Upper lobe of left lung (tissue), 4 donors: ENCODE measurements around the gene GAPDHS.

ENCODE experiments used
- CTCF ChIP-seq, 6 experiments: fragments of 450-650 bp in 4 of 6; fragments of 200-600 bp in 2 of 6; sonication (generic) in 2 of 6; IDR thresholded peaks; one replicate each; pipeline ENCODE4 v1.5.1; 2016 to 2019; ENCODE audit warnings: antibody characterized with exemption in 6 of 6
- EP300 ChIP-seq, 4 donors: sonication (generic); formaldehyde crosslinking; IDR thresholded peaks; one replicate each; pipeline ENCODE4 v1.5.1; 2017; ENCODE audit warnings: antibody characterized with exemption in 4 of 4, control low read depth in 2 of 4
- POLR2A ChIP-seq, 4 donors: fragments of 450-650 bp; IDR thresholded peaks; one replicate each; pipeline ENCODE4 v1.5.1; 2016 to 2017; ENCODE audit warnings: antibody characterized with exemption in 4 of 4, mild to moderate bottlenecking in 2 of 4
- POLR2AphosphoS5 ChIP-seq, 2 donors: sonication (generic); formaldehyde crosslinking; IDR thresholded peaks; one replicate each; pipeline ENCODE4 v1.5.1; 2017; ENCODE audit warnings: antibody characterized with exemption in 2 of 2

GRCh38 chr19:35577918-35578317 is 44.7 kb downstream of the GAPDHS start:
- no peak for TF ChIP-seq CTCF (IDR thresholded peaks at IDR 0.05)
- no peak for TF ChIP-seq POLR2A (IDR thresholded peaks at IDR 0.05)
- TF ChIP-seq EP300 (IDR thresholded peaks at IDR 0.05) = no peak
- TF ChIP-seq POLR2AphosphoS5 (IDR thresholded peaks at IDR 0.05) = no peak
